Common myeloid progenitor, CD34-positive (primary cell): ENCODE data around the gene SLAMF1.

Experiments
- CTCF ChIA-PET: fragments of 350-600 bp; sonication (Branson Sonifier 250); formaldehyde crosslinking; loops from one replicate; lab custom pipeline; 2021; ENCODE audit warnings: antibody characterized with exemption; lab: Charles Lee
- POLR2A ChIA-PET: fragments of 350-600 bp; sonication (Branson Sonifier 250); formaldehyde crosslinking; loops from one replicate; lab custom pipeline; 2021; ENCODE audit warnings: antibody characterized with exemption; lab: Charles Lee
- DNase-seq, 3 donors: peaks; one replicate each; pipeline versions ENCODE4 v3.0.0 to v3.0.0-alpha.2; 2013
- H3K27ac ChIP-seq, 2 experiments: 1 replicate in 1 of 2; 2 replicates in 1 of 2; pipeline ENCODE4 v1.7.0; 2013; ENCODE audit warnings: inconsistent platforms in 2 of 2, low read length in 2 of 2, mild to moderate bottlenecking in 2 of 2, low read depth in 1 of 2, moderate library complexity in 1 of 2; ENCODE audit not compliant: severe bottlenecking in 2 of 2, insufficient read depth in 1 of 2, poor library complexity in 1 of 2
- H3K27me3 ChIP-seq, 5 experiments: replicated peaks in 2 of 5; 1 replicate in 3 of 5; 2 replicates in 2 of 5; pipeline versions ENCODE4 v1.6.1 to v1.7.0; 2013; ENCODE audit warnings: low read length in 4 of 5, mild to moderate bottlenecking in 2 of 5, moderate library complexity in 2 of 5, inconsistent platforms in 1 of 5; ENCODE audit not compliant: insufficient read depth in 5 of 5, control insufficient read depth in 4 of 5
- H3K36me3 ChIP-seq, 4 experiments: 1 replicate in 2 of 4; 2 replicates in 2 of 4; pipeline versions ENCODE4 v1.6.1 to v1.7.0; 2013; ENCODE audit warnings: low read length in 3 of 4, control low read depth in 1 of 4, mild to moderate bottlenecking in 1 of 4; ENCODE audit not compliant: control insufficient read depth in 4 of 4, insufficient read depth in 4 of 4
- H3K4me1 ChIP-seq, 4 experiments: 1 replicate in 3 of 4; 2 replicates in 1 of 4; pipeline versions ENCODE4 v1.6.1 to v1.7.1; 2013; ENCODE audit warnings: low read length in 3 of 4, mild to moderate bottlenecking in 3 of 4, control low read depth in 1 of 4, inconsistent platforms in 1 of 4, moderate library complexity in 1 of 4; ENCODE audit not compliant: control insufficient read depth in 4 of 4, insufficient read depth in 4 of 4; ENCODE audit errors: control extremely low read depth in 1 of 4
- H3K4me3 ChIP-seq, 7 experiments: 1 replicate in 4 of 7; 2 replicates in 3 of 7; pipeline versions ENCODE4 v1.5.1 to v1.7.0; 2013; ENCODE audit warnings: mild to moderate bottlenecking in 7 of 7, low read length in 6 of 7, moderate library complexity in 6 of 7, inconsistent platforms in 2 of 7, low read depth in 2 of 7, control low read depth in 1 of 7; ENCODE audit not compliant: insufficient read depth in 4 of 7, control insufficient read depth in 1 of 7; ENCODE audit errors: extremely low read depth in 1 of 7
- H3K9me3 ChIP-seq, 5 experiments: 1 replicate in 4 of 5; 2 replicates in 1 of 5; pipeline versions ENCODE4 v1.6.1 to v1.7.1; 2013; ENCODE audit warnings: low read length in 4 of 5, mild to moderate bottlenecking in 2 of 5, inconsistent platforms in 1 of 5, low read depth in 1 of 5, moderate library complexity in 1 of 5; ENCODE audit not compliant: control insufficient read depth in 4 of 5, insufficient read depth in 2 of 5; ENCODE audit errors: control extremely low read depth in 1 of 5
- WGBS: methylation state at CpG from one replicate; pipeline ENCODE4 v1.1.5; 2013; ENCODE audit not compliant: insufficient coverage; 5-methylcytosine and 5-hydroxymethylcytosine counted together

The SLAMF1 gene

DNA sequence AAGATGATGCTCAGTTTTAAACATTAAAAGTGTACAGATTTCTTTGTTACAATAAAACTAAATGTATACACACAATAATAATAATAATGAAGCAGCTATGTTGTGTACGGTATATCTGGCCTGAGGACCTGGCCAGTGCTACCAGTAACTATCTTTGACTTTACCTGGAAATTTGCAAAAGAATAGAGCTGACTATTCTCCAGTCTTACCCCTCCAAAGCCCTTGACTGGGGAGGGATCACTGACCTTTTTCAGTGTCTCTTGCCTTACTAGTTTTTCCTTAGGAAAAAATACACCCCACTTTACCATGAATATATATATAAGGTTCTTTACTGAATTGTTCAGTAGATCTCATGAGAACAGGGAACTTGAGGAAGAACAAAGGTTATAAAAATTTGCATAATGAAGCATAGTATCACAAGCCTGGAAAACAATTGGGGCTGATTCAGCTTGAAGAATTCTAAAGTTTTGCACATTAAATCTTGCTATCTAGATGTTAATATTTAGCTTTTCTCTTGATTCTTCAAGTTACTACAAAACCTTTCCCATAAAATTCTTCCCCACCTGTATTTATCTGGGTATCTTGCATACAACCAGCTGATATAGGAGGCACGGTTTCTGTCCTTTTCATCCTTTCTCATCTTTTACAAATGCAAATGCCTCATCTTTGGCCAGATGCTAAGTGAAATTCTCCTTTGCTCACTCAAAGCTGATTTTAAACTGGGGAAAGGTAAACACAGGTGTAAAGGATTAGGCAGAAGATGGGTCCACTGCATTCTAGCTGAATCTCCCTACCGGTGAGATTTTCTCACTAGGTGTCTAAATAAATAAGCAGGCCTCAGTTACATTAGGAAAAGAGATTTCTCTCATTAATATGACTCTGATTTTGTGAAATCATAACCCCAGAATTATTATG is 25.0 kb upstream of the SLAMF1 start:
- Histone ChIP-seq H3K4me3 (no peak overlapping the region), H3K4me1 (peaks cover 0 to 30% (median 10%) of the 10 kb centered on the region in 4 experiments), H3K27me3 (no peaks in the 10 kb centered on the region), H3K27ac (no peak overlapping the region), H3K9me3 (peaks cover 0 to 6% (median 0%) of the 10 kb centered on the region in 5 experiments), H3K36me3 (peaks cover 0 to 2% (median 0%) of the 10 kb centered on the region in 4 experiments)
- 100% methylated on average over 1 of the region's 3 CpGs for WGBS
- DNase-seq = no peak
- CTCF ChIA-PET = interaction anchor here (1.0 to 2.1 kb wide), 9 partner anchors 9 to 640 kb away, joined by 3 to 8 read pairs (median 3); partner anchors contain the start of gene PIGM
- POLR2A ChIA-PET = no interaction called here

DNA sequence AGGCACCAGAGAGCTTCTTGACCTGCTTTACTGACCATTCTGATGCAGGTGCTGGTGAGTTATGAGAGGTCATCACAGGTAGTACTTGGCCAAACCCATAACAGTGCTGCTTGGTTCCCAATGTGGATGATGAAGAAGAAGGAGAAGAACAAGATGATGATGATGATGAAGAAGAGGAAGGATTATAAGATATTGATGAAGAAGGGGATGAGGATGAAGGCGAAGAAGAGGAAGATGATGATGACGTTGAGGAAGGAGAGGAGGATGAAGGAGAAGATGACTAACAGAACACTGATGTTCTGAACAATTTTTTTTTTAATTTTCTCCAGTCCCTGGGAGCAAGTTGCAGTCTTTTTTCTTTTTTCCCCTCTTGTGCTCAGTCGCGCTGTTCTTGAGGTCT is 23.9 kb upstream of the SLAMF1 start:
- 100% methylated on average over 2 of the region's 4 CpGs for whole genome bisulfite sequencing
- H3K4me1 ChIP-seq = peaks cover 5 to 38% (median 18%) of the 10 kb centered on the region in 4 experiments
- CTCF ChIA-PET = interaction anchor here (1.9 kb wide), 1 partner anchor 10 kb away, joined by 8 read pairs; no protein-coding TSS in a partner anchor

DNA sequence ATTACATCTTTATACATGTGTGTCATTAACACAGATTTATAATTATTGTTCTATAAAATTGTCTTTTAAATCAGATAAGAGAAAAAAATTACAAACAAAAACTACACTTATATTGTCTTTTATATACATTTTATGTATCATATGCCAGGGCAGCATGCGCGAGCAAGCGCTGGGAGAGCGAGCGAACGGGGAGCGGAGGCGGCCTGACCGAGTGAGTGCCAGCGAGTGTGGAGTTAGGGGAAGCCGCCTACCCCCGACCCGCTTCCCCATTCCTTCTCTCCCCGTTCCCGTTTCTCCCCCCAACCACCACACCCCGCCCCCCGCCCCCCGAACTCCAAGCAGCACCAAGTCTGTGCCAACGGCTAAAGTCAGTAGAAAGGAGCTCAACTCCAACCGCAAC is 23.0 kb upstream of the SLAMF1 start:
- Histone ChIP-seq H3K4me3 (no peak overlapping the region), H3K4me1 (peaks cover 6 to 43% (median 22%) of the 10 kb centered on the region in 4 experiments), H3K36me3 (no peaks in the 10 kb centered on the region), H3K27ac (no peak overlapping the region), H3K27me3 (no peaks in the 10 kb centered on the region), H3K9me3 (peaks cover 0 to 6% (median 0%) of the 10 kb centered on the region in 5 experiments)
- ChIA-PET CTCF (interaction anchor here (1.2 kb wide), 1 partner anchor 50 kb away, joined by 5 read pairs; no protein-coding TSS in a partner anchor), POLR2A (no interaction called here)
- no CpG with 5 or more reads among the region's 20 CpGs for WGBS
- no peak for DNase-seq

More for the DNA sequence above, 23.9 kb upstream of the SLAMF1 start:
- Histone ChIP-seq H3K36me3 (no peaks in the 10 kb centered on the region), H3K27me3 (no peaks in the 10 kb centered on the region), H3K4me3 (no peak overlapping the region), H3K9me3 (peaks cover 0 to 6% (median 0%) of the 10 kb centered on the region in 5 experiments), H3K27ac (no peak overlapping the region)
- no peak for DNase-seq
- POLR2A ChIA-PET = no interaction called here

DNA sequence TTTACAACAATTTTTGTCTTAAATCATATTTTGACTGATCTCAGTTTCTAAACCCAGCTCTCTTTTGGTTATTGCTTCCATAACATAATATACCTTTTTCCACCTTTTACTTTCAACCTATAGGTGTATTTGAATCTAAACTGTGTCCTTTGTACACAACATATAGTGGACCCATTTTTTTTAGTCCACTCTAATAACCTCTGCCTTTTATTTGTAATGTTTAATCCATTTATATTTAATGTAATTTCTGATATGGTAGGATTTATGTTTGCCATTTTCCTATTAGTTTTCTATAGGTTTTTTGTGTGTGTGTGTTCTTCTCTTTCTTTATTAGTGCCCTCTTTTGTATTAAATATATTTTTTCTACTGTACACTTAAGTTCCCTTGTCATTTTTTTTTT is 22.4 kb upstream of the SLAMF1 start:
- H3K27me3 ChIP-seq = no peaks in the 10 kb centered on the region
- DNase-seq = no peak
- H3K36me3 ChIP-seq = no peaks in the 10 kb centered on the region
- H3K27ac ChIP-seq = no peak overlapping the region
- CTCF ChIA-PET = interaction anchor here (1.2 kb wide), 1 partner anchor 49 kb away, joined by 5 read pairs; no protein-coding TSS in a partner anchor
- no peak overlapping the region for H3K4me3 ChIP-seq
- peaks cover 0 to 6% (median 0%) of the 10 kb centered on the region in 5 experiments for H3K9me3 ChIP-seq
- POLR2A ChIA-PET = no interaction called here
- H3K4me1 ChIP-seq = peaks cover 6 to 43% (median 20%) of the 10 kb centered on the region in 4 experiments

DNA sequence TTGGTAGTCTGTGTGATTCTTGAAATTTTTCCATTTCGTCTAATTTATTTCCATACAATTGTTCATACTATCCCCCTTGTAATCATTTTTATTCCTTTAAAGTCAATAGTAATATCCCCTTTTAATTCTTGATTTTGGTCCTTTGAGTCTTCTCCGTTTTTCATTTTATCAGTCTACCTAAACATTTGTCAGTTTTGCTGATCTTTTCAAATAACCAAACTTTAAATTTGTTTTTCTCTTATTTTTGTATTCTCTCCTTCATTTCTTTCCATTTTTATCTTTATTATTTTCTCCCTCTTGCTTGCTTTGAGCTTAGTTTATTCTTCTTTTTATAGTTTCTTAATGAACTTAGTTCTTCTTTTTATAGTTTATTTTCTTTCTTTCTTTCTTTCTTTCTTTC is 21.1 kb upstream of the SLAMF1 start:
- POLR2A ChIA-PET = no interaction called here
- 100% methylated on average over 1 of the region's 2 CpGs for WGBS
- CTCF ChIA-PET = interaction anchor here (0.8 to 1.1 kb wide), 3 partner anchors 13 to 323 kb away, joined by 3 to 8 read pairs (median 3); no protein-coding TSS in a partner anchor

DNA sequence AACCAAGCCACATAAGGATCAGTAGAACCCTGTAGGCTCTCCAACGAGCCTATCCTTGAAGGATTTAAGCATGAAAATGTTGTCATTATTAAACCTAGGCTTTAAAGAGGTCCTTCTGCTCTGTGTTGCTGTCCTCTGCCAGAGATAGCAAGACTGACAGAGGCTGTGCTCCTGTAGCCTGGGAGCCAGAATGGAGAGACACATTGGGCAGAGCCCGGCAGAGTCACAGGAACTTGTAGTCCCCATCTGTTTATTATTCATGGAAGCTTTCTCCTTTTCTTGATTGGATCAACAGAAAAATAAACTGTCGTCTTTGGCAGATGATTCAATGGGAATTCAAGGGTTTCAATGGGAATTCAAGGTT is 19.2 kb upstream of the SLAMF1 start:
- Histone ChIP-seq H3K27me3 (no peaks in the 10 kb centered on the region), H3K36me3 (no peaks in the 10 kb centered on the region), H3K27ac (peak overlapping the region in 1 of 2 experiments; percentile 8), H3K4me3 (peak overlapping the region in 2 of 7 experiments; percentile 29 to 37), H3K9me3 (peaks cover 0 to 6% (median 0%) of the 10 kb centered on the region in 5 experiments), H3K4me1 (peaks cover 12 to 44% (median 17%) of the 10 kb centered on the region in 4 experiments)
- 78% methylated on average over 3 of the region's 3 CpGs for WGBS
- ChIA-PET CTCF (interaction anchor here (1.2 to 1.5 kb wide), 2 partner anchors 9 to 219 kb away, joined by 3 to 10 read pairs; partner anchors contain the start of gene ITLN1), POLR2A (no interaction called here)
- no peak for DNase-seq

More for the DNA sequence above, 21.1 kb upstream of the SLAMF1 start:
- Histone ChIP-seq H3K4me3 (no peak overlapping the region), H3K27ac (no peak overlapping the region), H3K36me3 (no peaks in the 10 kb centered on the region), H3K9me3 (peaks cover 0 to 6% (median 0%) of the 10 kb centered on the region in 5 experiments), H3K4me1 (peaks cover 12 to 40% (median 17%) of the 10 kb centered on the region in 4 experiments), H3K27me3 (no peaks in the 10 kb centered on the region)
- no peak for DNase-seq
